Pulmonary artery endothelial cell (primary cell): ENCODE measurements around the gene PLEKHG2. TPM values are rescaled to one million over a fixed set of nuclear protein-coding genes. Genes with fewer than 3 reads are reported as not detected.

Experiments
- DNase-seq: peaks from one replicate; pipeline ENCODE4 v3.0.0-alpha.2; 2011; ENCODE audit warnings: low read depth, low spot score
- total RNA-seq: library from RNA; depleted of rRNA; stranded (reverse); fragments of >200 nt; gene quantifications from 2 replicates; pipeline ENCODE4 v1.2.3, GENCODE V29; 2014

PLEKHG2 gene
- total RNA-seq, 1 donor from 2014 or later, result 13.2 TPM

GRCh38 chr19:39405958-39406655 lies 6.4 kb upstream of the PLEKHG2 start:
- no peak for DNase-seq

DNA sequence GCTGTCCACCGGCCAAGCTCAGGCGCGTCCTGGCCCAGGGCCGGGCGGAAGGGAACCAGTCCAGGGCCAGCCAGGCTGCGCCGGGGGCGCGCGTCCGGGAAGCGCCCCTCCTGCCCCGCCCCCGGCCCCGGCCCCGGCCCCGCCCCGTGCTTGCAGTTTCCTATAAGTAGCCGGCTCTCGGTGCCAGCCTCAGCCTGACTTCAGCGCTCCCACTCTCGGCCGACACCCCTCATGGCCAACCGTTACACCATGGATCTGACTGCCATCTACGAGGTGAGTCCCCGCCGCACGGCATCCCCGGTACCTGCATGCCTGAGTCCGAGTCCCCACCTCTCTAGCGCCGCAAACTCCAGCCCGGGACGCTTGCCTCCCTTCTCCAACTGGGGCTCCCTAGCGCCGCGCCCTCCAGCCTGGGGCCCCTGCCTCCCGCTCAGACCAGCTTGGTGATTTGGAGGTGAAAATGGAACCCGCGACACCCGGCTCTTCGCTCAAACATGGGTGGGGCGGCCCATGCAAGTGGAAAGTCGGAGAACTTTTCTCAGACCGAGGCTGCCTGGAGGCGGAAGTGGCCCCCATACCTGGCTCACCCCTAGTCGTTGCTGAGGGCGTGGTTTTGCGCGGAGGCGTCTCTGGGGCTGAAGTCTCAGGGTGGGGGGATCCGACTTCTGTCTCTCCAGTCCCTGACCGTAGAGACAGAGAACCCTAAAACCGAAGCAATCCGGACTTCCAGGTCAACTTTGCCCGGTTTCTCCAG lies 5.6 kb upstream of the PLEKHG2 start, which contains the start of gene ZFP36:
ZFP36 (plus strand) TSS at position 192 of the 754 bp plus-strand sequence; CDS start at position 250, 58 bp downstream.
- no peak for DNase-seq

DNA sequence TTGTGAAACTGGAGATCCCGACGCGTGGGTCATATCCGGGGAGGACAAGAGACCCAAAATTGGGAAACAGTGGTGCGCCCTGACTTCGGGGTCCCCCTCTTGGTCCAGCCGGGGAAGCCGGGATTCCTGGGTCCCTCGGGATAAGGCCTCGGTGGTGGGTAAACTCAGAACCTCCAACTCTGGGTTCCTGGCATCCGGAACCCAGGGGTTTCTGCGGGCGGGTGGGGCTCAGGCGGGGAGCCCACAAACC lies 5.1 kb upstream of the PLEKHG2 start:
- no peak for DNase-seq

DNA sequence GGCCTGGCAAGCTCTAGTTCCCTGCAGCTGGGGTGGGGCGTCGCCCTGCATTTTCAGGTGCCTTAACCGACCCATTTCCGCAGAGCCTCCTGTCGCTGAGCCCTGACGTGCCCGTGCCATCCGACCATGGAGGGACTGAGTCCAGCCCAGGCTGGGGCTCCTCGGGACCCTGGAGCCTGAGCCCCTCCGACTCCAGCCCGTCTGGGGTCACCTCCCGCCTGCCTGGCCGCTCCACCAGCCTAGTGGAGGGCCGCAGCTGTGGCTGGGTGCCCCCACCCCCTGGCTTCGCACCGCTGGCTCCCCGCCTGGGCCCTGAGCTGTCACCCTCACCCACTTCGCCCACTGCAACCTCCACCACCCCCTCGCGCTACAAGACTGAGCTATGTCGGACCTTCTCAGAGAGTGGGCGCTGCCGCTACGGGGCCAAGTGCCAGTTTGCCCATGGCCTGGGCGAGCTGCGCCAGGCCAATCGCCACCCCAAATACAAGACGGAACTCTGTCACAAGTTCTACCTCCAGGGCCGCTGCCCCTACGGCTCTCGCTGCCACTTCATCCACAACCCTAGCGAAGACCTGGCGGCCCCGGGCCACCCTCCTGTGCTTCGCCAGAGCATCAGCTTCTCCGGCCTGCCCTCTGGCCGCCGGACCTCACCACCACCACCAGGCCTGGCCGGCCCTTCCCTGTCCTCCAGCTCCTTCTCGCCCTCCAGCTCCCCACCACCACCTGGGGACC lies 4.6 kb upstream of the PLEKHG2 start:
- DNase-seq, result no peak

- no peak for DNase-seq
These were observed 3.9 kb upstream of the PLEKHG2 start for GRCh38 chr19:39408392-39409207.

DNA sequence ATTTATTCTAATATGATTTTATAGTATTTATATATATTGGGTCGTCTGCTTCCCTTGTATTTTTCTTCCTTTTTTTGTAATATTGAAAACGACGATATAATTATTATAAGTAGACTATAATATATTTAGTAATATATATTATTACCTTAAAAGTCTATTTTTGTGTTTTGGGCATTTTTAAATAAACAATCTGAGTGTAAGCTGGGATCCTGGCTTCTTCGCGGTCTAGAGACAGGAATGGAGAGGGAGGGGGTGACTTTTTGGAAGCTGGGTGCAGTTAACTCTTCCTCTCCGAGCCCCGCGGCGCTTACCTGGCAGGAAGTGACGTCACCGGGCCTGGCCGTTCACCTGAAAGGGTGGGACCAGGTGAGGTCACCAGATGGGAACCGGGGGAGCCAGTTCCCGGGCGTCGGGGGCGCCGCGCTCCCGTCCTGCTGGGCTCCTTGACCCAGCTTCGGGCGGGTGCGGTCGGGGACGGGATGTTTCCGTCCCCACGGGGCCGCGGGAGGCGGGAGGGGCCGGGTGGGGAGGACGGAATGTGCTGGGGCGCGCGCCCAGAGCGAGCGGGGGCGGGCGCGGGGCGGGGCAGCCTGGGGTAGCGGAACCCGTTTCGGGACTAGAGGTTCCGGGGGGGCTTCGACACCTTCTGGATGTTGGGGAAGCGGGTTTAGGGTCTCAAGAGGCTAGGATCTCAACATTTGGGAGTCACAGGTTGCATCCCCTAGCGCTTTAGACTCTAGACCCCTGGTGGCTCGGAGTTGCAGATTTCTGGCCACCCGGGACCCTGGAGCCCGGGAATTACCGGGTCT lies 3.1 kb upstream of the PLEKHG2 start:
- no peak for DNase-seq

DNA sequence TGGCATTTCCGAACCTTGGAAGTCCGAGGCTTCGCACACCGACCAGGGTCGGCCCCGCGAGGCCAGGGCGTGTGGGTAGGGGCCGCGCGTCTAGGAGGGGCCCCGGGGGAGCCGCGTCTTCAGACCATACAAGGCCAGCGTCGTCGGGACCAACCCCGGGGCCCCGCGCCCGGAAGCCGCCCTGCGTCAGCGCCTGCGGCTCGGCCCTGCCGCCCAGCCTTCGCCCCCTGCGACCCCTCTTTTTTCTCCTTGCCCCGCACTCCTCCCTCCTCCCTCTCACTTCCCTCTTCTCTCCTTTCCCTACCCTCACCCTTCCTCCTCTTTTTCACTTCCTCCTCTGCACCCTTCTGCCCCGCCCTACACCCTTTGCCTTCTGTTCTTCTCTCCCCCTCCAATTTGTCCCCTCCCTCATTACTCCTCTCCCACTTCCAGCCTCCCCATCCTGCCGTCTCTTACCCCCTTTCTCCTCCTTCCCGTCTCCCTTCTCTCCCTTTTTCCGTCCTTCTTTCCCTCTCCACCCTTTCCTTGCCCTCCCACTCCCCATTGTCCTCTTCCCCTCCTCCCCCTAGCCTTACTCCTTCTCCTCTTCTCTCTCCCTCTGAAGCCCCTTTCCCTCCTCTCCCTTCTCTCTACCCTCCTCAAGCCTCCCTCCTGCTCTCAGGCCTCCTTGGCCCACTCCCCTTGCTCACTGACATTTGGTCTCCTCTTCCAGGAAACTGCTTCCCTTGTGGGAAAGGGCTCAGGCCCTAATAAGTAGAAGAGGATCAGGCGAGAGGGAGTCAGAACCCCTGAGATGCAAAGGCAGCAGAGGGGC lies 2.2 kb upstream of the PLEKHG2 start:
- no peak for DNase-seq

- DNase-seq, result no peak
These were observed 1.7 kb upstream of the PLEKHG2 start for GRCh38 chr19:39410831-39411080.

DNA sequence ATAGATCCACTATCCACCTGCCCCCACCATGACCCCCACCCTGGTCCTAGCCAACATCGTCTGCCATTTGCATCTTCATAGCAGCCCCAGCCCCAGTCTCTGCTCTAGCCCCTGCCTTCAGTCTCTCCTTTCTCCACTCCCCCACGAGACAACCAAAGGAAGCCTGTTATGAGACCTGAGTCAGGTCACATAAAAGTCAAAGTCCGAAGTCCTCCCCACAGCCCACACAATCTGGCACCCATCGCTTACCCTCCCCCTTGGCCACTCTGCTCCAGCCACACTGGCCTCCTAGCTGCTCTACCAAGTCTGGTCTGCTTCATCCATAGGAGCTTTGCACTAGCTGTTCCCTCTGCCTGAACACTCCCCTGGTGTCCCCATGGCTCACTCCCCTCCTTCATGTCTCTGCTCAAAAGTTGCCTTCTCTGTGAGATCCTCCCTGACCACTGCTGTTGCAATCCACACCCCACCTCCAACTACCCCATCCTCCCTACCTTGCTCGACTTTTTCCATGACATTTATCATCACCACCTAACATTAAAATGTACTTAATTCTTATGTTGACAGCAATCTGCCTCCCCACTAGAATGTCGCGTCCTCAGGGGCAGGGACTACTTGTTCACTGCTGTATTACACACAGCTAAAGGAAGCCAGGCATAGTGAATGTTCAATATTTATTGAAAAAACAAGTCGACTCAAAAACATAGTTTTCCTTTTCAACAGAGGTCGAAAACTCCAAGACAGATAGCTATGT lies 1.2 kb upstream of the PLEKHG2 start:
- no peak for DNase-seq

DNA sequence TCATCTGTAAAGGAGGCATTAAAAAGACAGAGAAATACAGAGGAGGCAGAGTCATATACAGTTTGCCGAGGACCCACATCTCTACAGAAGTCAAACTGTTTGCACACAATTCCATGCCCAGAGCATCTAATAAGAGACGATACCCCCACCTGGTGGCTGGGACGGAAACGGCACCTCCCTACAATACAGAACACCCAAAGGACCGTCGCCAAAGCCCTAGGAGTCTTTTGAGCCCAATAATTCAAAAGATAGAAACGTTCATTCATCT lies 703 bp upstream of the PLEKHG2 start:
- DNase-seq, result peak; percentile 73

DNA sequence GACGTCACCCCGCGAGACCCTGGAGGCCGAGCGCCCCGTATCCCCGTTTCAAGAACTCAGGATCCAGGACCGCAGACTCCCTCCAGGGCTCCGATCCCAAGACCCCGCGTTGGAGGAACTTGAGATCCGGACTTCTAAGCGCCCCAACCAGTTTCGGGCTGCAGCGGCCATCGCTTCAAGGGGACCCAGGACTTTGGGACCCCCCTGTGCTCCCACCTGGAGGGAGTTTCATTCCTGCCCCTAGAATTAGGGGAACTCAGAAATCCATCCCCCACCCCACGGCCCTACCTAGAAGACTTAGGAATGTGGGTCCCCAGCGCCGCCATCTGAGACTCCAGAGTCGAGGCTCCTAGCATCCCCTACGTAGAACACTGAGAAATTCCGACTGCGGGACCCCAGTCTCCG lies 400 bp downstream of the PLEKHG2 start:
- no peak for DNase-seq

GRCh38 chr19:39413272-39413910 lies 922 bp downstream of the PLEKHG2 start:
- no peak for DNase-seq

DNA sequence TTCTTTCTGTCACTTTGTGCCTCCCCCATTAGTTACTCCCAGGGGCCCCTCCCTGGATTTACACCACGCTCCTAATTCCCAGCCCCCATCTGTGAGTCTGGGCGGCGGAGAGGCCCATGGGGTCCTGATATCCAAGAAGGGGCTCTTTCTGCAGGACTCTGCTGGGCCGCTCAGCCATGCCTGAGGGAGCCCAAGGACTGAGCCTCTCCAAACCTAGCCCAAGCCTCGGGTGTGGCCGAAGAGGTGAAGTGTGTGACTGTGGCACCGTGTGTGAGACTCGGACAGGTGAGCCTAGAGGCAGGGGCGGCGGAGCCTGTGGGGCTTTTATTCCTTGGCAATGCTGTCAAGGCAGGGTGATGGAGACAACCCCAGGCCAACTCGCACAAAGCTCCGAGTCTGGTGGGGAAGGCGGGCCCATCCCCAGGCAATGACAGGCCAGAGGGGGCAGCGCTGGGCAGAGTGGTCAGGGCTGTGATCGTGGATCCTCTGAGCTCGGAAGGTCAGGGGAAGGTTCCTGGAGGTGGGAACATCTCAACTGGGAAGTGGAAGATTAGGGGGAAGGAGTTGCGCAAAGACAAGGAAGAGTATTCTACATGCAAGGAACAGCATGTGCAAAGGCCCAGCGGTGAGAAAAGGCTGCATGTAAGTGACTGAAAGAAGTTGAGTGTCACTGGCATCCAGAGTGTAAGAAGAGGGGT lies 1.6 kb downstream of the PLEKHG2 start:
- no peak for DNase-seq

GRCh38 chr19:39415111-39416046 lies 2.9 kb downstream of the PLEKHG2 start:
- no peak for DNase-seq

DNA sequence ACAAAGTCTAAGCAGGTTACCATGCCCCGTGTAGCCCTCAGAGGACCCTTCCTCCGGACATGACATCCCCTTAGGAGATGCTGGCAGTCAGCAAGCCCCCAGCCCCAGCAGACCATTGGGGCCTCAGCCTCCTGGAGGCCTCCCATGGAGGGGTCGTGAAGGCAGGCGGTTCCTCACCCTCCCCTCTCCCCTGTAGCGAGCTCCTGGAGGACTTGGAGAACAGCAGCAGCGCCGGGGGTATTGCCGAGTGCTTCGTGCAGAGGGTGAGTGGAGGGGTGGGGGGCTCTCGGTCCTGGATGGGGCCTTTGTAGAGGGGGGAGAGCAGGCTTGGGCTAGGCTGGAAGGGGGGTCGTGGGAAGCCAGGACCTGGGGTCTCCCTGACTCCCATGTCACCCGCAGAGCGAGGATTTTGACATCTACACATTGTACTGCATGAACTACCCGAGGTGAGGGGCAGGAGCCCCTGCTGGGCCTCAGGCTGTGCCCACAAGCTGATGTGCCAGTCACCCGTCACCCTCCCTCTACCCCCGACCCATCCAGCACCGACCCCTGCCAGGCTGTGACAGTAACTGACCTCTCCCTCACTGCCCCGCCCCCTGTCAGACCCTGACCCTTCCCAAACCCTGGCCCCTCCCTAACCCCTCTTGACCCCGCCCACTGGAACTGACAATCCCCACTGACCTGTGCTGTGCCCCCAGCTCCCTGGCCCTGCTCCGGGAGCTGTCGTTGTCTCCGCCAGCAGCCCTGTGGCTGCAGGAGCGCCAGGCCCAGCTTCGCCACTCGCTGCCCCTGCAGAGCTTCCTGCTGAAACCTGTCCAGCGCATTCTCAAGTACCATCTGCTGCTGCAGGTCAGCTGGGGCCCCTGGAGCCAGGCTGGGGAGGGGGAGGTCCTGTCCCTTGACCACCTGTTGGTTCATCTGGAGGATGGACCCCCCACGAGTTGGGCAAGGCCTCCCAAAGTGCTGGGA lies 4.0 kb downstream of the PLEKHG2 start:
- no peak for DNase-seq

GRCh38 chr19:39417463-39418181 lies 5.2 kb downstream of the PLEKHG2 start:
- no peak for DNase-seq
